Neural cell (in vitro differentiated cells): ENCODE data around the gene USP53. TPM values are rescaled to one million over a fixed set of nuclear protein-coding genes. Genes with fewer than 3 reads are reported as not detected.

Experiments used
- H2AFZ ChIP-seq: fragments of 200-600, 300-800 bp; sonication (generic), shearing (Covaris generic); 2 replicates; pipeline ENCODE4 v1.6.0; 2014; ENCODE audit warnings: low read depth, mild to moderate bottlenecking, antibody characterized with exemption, low read length, moderate library complexity
- H3F3A ChIP-seq: fragments of 200-600 bp; shearing (Covaris generic); 2 replicates; pipeline ENCODE4 v1.6.1; 2016; ENCODE audit warnings: mild to moderate bottlenecking, moderate library complexity, mixed read lengths, antibody characterized with exemption, low read length; ENCODE audit not compliant: insufficient read depth, poor library complexity, severe bottlenecking
- H3K27ac ChIP-seq: fragments of 200-600, 300-800 bp; sonication (generic), shearing (Covaris generic); 2 replicates; pipeline ENCODE4 v1.5.1; 2014; ENCODE audit warnings: mild to moderate bottlenecking, low read length, moderate library complexity
- H3K27me3 ChIP-seq: fragments of 300-800, 200-600 bp; sonication (generic), shearing (Covaris generic); 2 replicates; pipeline ENCODE4 v1.6.0; 2014; ENCODE audit warnings: mild to moderate bottlenecking, low read depth, low read length, moderate library complexity; ENCODE audit not compliant: insufficient read depth
- H3K36me3 ChIP-seq: fragments of 300-800, 200-600 bp; sonication (generic), shearing (Covaris generic); 2 replicates; pipeline ENCODE4 v1.5.1; 2014; ENCODE audit warnings: mild to moderate bottlenecking, antibody characterized with exemption, low read length, moderate library complexity; ENCODE audit not compliant: insufficient read depth
- H3K4me2 ChIP-seq: fragments of 300-800, 200-600 bp; sonication (generic), shearing (Covaris generic); 2 replicates; pipeline ENCODE4 v1.6.0; 2014; ENCODE audit warnings: mild to moderate bottlenecking, low read length
- H3K4me3 ChIP-seq: fragments of 300-800, 200-600 bp; sonication (generic), shearing (Covaris generic); 2 replicates; pipeline ENCODE4 v1.5.1; 2014; ENCODE audit warnings: mild to moderate bottlenecking, low read length, moderate library complexity
- H3K79me2 ChIP-seq: fragments of 200-600 bp; shearing (Covaris generic); replicated peaks from 2 replicates; pipeline ENCODE4 v1.6.0; 2014; ENCODE audit warnings: mild to moderate bottlenecking, low read length, moderate library complexity; ENCODE audit not compliant: insufficient read depth
- H3K9ac ChIP-seq: fragments of 300-800, 200-600 bp; sonication (generic), shearing (Covaris generic); 2 replicates; pipeline ENCODE4 v1.6.1; 2016; ENCODE audit warnings: mild to moderate bottlenecking, low read length, mixed read lengths
- H3K9me2 ChIP-seq: fragments of 200-600 bp; shearing (Covaris generic); 2 replicates; pipeline ENCODE4 v1.6.1; 2016; ENCODE audit warnings: mild to moderate bottlenecking, low read length, mixed read lengths; ENCODE audit not compliant: insufficient read depth
- H3K9me3 ChIP-seq: fragments of 200-600, 300-800 bp; sonication (generic), shearing (Covaris generic); 2 replicates; pipeline ENCODE4 v1.6.1; 2016; ENCODE audit warnings: mild to moderate bottlenecking, mixed run types, low read length, moderate library complexity, mixed read lengths
- H4K20me1 ChIP-seq: fragments of 200-600 bp; shearing (Covaris generic); 2 replicates; pipeline ENCODE4 v1.6.1; 2016; ENCODE audit warnings: mild to moderate bottlenecking, mixed run types; ENCODE audit not compliant: insufficient read depth
- EP300 ChIP-seq: fragments of 450-650 bp; conservative IDR thresholded peaks from 2 replicates; pipeline ENCODE4 v1.6.1; 2014; ENCODE audit warnings: antibody characterized with exemption, mild to moderate bottlenecking, moderate library complexity; ENCODE audit not compliant: poor library complexity, severe bottlenecking
- EZH2 ChIP-seq: fragments of 200-600, 300-800 bp; shearing (Covaris generic), sonication (generic); IDR thresholded peaks from 2 replicates; pipeline ENCODE4 v1.6.1; 2014; ENCODE audit warnings: antibody characterized with exemption, low read length, borderline replicate concordance, mild to moderate bottlenecking; ENCODE audit not compliant: insufficient read depth, poor library complexity, severe bottlenecking
- MXI1 ChIP-seq: fragments of 450-650 bp; conservative IDR thresholded peaks from 2 replicates; pipeline ENCODE4 v1.6.1; 2014; ENCODE audit warnings: antibody characterized with exemption, mild to moderate bottlenecking; ENCODE audit not compliant: poor library complexity, severe bottlenecking
- POLR2AphosphoS5 ChIP-seq: IDR thresholded peaks from 2 replicates; pipeline ENCODE4 v1.6.1; 2012
- RAD21 ChIP-seq: fragments of 450-650 bp; conservative IDR thresholded peaks from 2 replicates; pipeline ENCODE4 v1.6.1; 2014; ENCODE audit warnings: antibody characterized with exemption, mild to moderate bottlenecking, moderate library complexity
- SMC3 ChIP-seq: fragments of 450-650 bp; conservative IDR thresholded peaks from 2 replicates; pipeline ENCODE4 v1.6.1; 2014; ENCODE audit warnings: antibody characterized with exemption, mild to moderate bottlenecking, moderate library complexity; ENCODE audit not compliant: poor library complexity
- TAF1 ChIP-seq: IDR thresholded peaks from 2 replicates; pipeline ENCODE4 v1.6.1; 2012; ENCODE audit warnings: low read depth
- polyA plus RNA-seq: library from polyadenylated mRNA; depleted of rRNA; stranded (reverse); fragments of >200 nt; gene quantifications from 2 replicates; pipeline ENCODE4 v1.2.3, GENCODE V29; 2014
- TF ChIP-seq, protein P1 (sequence below): fragments of 450-650 bp; IDR thresholded peaks from 2 replicates; pipeline ENCODE4 v1.5.1; 2014; ENCODE audit warnings: antibody characterized with exemption, mild to moderate bottlenecking, moderate library complexity; ENCODE audit not compliant: poor library complexity, severe bottlenecking
- TF ChIP-seq, protein P2 (sequence below): IDR thresholded peaks from 2 replicates; pipeline ENCODE4 v1.6.1; 2012; ENCODE audit warnings: borderline replicate concordance

The USP53 gene
- polyA plus RNA-seq, 1 donor from 2014 or later, result 5.0 TPM

DNA sequence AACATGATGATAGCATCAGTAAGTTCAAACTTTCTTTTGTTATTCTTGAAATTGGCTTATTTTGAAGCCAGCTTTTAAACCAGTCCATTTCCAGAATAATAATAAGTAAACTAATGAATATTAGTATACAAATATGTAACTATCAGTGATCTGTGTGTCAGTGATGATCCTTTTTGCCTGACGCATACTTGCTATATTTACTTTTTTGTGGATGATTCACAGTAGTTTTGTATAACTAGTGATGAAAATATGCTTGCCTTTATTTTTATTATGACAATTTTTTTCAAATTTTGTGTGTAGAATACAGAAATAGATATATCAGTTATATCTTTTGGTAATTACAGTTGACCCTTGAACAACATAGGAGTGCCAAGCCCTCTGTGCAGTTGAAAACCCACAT is 49.5 kb downstream of the USP53 start:
- no peak overlapping the region for H3K4me3 ChIP-seq
- H2AFZ ChIP-seq, result no peak overlapping the region
- no peak overlapping the region for H3K4me2 ChIP-seq
- H3K9ac ChIP-seq, result no peak overlapping the region
- no peaks in the 10 kb centered on the region for H4K20me1 ChIP-seq
- no peaks in the 10 kb centered on the region for H3K27me3 ChIP-seq
- no peak overlapping the region for H3K27ac ChIP-seq
- TF ChIP-seq, protein P1, sequence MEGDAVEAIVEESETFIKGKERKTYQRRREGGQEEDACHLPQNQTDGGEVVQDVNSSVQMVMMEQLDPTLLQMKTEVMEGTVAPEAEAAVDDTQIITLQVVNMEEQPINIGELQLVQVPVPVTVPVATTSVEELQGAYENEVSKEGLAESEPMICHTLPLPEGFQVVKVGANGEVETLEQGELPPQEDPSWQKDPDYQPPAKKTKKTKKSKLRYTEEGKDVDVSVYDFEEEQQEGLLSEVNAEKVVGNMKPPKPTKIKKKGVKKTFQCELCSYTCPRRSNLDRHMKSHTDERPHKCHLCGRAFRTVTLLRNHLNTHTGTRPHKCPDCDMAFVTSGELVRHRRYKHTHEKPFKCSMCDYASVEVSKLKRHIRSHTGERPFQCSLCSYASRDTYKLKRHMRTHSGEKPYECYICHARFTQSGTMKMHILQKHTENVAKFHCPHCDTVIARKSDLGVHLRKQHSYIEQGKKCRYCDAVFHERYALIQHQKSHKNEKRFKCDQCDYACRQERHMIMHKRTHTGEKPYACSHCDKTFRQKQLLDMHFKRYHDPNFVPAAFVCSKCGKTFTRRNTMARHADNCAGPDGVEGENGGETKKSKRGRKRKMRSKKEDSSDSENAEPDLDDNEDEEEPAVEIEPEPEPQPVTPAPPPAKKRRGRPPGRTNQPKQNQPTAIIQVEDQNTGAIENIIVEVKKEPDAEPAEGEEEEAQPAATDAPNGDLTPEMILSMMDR, result no peak
- no peak for TF ChIP-seq MXI1
- TF ChIP-seq SMC3, result no peak
- TF ChIP-seq, protein P2, sequence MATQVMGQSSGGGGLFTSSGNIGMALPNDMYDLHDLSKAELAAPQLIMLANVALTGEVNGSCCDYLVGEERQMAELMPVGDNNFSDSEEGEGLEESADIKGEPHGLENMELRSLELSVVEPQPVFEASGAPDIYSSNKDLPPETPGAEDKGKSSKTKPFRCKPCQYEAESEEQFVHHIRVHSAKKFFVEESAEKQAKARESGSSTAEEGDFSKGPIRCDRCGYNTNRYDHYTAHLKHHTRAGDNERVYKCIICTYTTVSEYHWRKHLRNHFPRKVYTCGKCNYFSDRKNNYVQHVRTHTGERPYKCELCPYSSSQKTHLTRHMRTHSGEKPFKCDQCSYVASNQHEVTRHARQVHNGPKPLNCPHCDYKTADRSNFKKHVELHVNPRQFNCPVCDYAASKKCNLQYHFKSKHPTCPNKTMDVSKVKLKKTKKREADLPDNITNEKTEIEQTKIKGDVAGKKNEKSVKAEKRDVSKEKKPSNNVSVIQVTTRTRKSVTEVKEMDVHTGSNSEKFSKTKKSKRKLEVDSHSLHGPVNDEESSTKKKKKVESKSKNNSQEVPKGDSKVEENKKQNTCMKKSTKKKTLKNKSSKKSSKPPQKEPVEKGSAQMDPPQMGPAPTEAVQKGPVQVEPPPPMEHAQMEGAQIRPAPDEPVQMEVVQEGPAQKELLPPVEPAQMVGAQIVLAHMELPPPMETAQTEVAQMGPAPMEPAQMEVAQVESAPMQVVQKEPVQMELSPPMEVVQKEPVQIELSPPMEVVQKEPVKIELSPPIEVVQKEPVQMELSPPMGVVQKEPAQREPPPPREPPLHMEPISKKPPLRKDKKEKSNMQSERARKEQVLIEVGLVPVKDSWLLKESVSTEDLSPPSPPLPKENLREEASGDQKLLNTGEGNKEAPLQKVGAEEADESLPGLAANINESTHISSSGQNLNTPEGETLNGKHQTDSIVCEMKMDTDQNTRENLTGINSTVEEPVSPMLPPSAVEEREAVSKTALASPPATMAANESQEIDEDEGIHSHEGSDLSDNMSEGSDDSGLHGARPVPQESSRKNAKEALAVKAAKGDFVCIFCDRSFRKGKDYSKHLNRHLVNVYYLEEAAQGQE, result no peak
- TF ChIP-seq TAF1, result no peak
- TF ChIP-seq POLR2AphosphoS5, result no peak
- TF ChIP-seq EP300, result no peak
- TF ChIP-seq EZH2, result no peak
- TF ChIP-seq RAD21, result no peak
- no peaks in the 10 kb centered on the region for H3K9me2 ChIP-seq
- no peaks in the 10 kb centered on the region for H3K9me3 ChIP-seq
- H3K36me3 ChIP-seq, result no peaks in the 10 kb centered on the region
- no peaks in the 10 kb centered on the region for H3K79me2 ChIP-seq
- H3F3A ChIP-seq, result no peaks in the 10 kb centered on the region

DNA sequence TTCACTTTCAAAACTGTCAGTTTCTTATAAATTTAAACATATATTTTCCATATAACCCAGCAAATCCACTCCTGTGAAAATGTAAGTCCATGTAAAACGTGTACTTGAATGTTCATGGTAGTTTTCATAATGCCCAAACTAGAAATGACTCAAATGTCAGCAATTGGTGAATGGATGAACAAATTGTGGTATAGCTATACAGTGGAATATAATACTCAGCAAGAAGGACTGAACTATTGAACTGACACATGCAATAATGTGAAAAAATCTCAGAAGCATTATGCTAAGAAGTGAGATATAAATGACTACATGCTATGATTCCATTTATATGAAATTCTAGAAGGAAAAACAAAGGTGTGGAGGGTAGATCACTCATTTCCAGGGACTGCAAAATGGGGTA is 52.2 kb downstream of the USP53 start:
- Histone ChIP-seq H3F3A (no peaks in the 10 kb centered on the region), H3K9me3 (no peaks in the 10 kb centered on the region), H3K9ac (no peak overlapping the region), H3K36me3 (no peaks in the 10 kb centered on the region), H3K9me2 (no peaks in the 10 kb centered on the region), H3K4me2 (no peak overlapping the region), H3K79me2 (no peaks in the 10 kb centered on the region), H3K4me3 (no peak overlapping the region), H3K27me3 (no peaks in the 10 kb centered on the region), H4K20me1 (no peaks in the 10 kb centered on the region), H2AFZ (no peak overlapping the region), H3K27ac (no peak overlapping the region)
- TF ChIP-seq MXI1 (no peak), SMC3 (no peak), EP300 (no peak), RAD21 (no peak), POLR2AphosphoS5 (no peak), TAF1 (no peak), EZH2 (no peak)
- TF ChIP-seq, protein P1, result no peak
- TF ChIP-seq, protein P2, result no peak
